ENCODE results near the gene ODAD4.

- TF ChIP-seq CTCF (IDR thresholded peaks at IDR 0.05) (no peak), POLR2A (IDR thresholded peaks at IDR 0.05) (no peak)
These were observed 14.9 kb upstream of the ODAD4 start for GRCh38 chr17:41915566-41915965.
